ENCODE data around the gene TLR6.
"Not testable (repeated sequence)": the region's sequence is repeated elsewhere in the genome, so short reads cannot be mapped to it uniquely, and the experiment has no call there.

TLR6 gene

DNA sequence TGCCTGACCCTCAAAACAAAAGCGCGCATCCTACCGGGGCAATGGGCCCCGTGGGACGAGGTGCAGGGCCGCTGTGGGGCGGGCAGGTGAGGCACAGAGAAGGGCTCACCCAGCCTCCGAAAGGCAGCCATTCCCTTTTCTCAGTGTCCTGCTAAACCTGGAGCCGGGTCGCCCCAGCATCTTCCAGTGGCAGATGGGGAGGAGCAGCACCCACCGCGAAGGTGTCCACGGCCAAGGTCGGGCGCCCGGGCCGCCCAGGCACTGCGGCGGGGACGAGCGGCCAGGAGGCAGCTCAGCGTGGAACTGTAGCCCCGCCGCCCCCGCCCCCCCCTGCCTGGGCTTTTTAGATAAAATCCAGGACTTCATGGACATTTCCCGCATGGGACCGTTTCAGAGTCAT is 32.9 kb downstream of the TLR6 start:
- DNase-seq (ENCODE audit: low spot score): no peak
- FAIRE-seq: no peak

GRCh38 chr4:38822748-38823303 is 33.8 kb downstream of the TLR6 start:
- no peak for FAIRE-seq
- DNase-seq (ENCODE audit: low spot score): no peak

- FAIRE-seq (no peak), DNase-seq (ENCODE audit: low spot score) (no peak)
Measured at GRCh38 chr4:38821739-38822138, 34.9 kb downstream of the TLR6 start.

DNA sequence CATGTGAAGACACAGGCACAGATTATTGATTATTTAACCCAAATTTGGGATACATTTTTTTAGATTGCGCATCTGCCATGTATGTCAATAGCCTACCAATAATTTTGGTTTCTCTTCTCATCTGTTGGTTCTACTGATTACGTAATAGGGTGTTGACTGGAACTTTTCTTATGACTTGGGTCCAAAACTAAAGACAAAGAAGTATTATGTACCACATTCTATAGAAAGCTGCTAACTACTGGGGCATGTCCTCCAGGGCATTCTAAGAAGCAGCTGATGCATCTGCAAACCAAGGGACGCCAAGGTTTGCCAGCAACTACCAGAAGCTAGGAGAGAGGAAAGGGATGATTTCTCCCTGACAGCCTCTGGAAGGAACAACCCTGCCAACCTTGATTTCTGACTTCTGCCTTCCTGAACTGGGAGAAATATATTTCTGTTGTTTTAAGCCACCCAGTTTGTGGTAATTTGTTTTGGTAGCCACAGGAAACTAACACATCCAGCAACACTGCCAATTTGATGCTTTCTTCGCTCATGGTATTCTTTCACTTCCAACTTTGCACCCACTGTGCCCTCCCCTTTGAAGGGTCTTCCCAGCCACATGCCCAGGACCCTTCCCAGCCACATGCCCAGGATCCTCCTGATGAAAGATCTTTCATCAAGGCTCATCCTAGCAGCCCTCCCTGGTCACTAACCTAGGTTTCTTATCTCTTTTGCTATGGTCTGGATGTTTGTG is 36.1 kb downstream of the TLR6 start:
- no peak for FAIRE-seq
- no peak for DNase-seq (ENCODE audit: low spot score)

- FAIRE-seq (no peak), DNase-seq (ENCODE audit: low spot score) (peak; percentile 60)
Measured at GRCh38 chr4:38819569-38819968, 37.0 kb downstream of the TLR6 start.

GRCh38 chr4:38818441-38818976 is 38.1 kb downstream of the TLR6 start:
- FAIRE-seq (no peak), DNase-seq (ENCODE audit: low spot score) (peak; percentile 31)

DNA sequence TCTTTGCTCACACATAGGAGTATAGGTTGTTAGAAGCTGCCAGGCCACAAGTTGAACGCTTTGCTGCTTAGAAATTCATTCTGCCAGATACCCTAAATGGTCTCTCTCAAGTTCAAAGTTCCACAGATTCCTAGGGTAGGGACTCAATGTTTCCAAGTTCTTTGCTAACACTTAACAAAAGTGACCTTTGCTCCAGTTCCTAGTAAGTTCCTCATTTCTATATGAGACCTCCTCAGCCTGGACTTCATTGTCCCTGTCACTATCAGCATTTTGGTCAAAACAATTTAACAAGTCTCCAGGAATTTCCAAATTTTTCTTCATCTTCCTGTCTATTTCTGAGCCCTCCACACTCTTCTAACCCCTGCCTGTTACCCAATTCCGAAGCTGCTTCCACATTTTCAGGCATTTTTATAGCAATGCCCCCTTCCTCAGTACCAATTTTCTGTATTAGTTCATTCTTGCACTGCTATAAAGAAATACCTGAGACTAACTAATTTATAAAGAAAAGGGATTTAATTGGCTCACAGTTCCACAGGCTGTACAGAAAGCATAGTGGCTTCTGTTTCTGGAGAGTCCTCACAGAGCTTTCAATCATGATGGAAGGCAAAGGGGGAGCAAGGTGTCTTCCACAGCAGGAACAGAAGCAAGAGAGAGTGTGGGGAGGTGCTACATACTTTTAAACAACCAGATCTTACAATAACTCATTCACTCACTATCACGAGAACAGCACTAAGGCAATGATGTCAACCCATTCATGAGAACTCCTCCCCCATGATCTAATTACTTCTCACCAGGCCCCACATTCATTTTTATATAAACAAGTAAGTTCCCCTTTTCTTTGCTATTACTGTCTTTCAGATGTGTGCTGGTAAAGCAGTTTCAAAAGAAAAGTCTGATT is 40.5 kb downstream of the TLR6 start:
- no peak for FAIRE-seq

DNA sequence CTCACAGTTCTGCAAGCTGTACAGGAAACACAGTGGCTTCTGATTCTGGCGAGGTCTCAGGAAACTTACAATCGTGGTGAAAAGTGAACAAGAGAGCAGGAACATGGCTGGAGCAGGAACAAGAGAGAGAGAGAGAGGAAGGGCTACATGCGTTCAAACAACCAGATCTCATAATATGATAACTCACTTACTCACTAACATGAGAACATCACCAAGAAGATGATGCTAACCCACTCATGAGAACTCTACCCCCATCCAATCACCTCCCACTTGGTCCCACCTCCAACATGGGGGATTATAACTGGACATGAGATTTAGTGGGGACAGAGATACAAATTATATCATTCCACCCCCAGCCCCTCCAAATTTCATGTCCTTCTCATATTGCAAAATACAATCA is 42.2 kb downstream of the TLR6 start:
- no peak for DNase-seq (ENCODE audit: low spot score)
- no peak for FAIRE-seq

More for the DNA sequence above, 40.5 kb downstream of the TLR6 start:
- no peak for DNase-seq (ENCODE audit: low spot score)

DNA sequence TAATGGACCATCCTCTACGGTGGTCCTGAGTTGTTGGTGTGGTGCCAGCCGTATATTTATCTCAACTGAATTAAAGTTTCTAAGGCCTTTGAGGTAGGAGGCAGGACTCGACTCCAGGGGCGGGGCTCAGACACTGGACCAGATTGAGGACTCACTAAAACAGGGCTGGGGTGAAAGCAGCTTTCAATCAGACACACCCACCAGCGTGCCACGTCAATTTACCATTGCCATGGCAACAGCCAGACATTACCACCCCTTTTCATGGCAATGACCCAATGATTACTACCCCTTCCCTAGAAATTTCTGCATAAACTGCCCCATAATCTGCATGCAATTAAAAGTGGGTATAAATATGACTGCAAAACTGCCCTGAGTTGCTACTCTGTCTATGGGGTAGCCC is 45.3 kb downstream of the TLR6 start:
- no peak for FAIRE-seq
- DNase-seq (ENCODE audit: low spot score): no peak

DNA sequence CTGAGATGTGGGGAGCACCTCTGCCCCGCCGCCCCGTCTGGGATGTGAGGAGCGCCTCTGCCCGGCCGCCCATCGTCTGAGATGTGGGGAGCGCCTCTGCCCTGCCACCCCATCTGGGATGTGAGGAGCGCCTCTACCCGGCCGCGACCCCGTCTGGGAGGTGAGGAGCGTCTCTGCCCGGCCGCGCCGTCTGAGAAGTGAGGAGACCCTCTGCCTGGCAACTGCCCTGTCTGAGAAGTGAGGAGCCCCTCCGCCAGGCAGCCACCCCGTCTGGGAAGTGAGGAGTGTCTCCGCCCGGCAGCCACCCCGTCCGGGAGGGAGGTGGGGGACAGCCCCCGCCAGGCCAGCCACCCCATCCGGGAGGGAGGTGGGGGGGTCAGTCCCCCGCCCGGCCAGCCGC is 49.2 kb downstream of the TLR6 start:
- not testable (repeated sequence) for DNase-seq (ENCODE audit: low spot score); FAIRE-seq

- DNase-seq (ENCODE audit: low spot score); FAIRE-seq: not testable (repeated sequence)
Measured at GRCh38 chr4:38806251-38806650, 50.4 kb downstream of the TLR6 start.

- FAIRE-seq (no peak), DNase-seq (ENCODE audit: low spot score) (peak; percentile 10)
Measured at GRCh38 chr4:38805530-38806145, 51.0 kb downstream of the TLR6 start.

DNA sequence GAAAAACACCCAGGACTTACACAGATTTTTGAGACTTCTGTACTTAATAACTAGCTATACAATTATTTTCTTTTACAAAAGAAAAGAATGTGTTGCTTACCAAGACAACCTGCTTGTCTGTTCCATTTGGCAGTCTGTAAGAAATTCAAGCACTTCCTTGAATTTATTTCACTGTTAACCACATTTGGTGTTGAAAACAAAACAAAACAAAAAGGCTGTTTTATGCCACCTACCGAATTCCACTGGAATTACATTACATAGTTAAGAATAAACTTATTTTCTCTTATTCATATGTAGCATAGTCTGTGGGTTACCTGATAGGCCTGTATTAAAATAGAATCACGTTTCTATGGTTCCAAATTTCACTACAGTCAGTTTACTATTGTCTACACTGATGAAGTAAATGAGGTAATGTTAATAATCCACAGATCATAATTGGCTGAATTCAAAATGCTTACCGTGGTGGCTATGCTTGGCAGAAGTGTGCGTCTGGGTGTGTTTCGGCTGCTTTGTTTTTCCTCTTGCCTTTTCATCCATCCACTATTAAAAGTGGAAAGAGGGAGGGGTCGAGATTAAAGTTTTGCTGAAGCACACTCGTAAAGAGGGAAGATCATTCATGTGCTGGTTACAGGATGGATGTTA is 51.8 kb downstream of the TLR6 start, which contains the start of gene TLR1:
Gene TLR1, minus strand, starts transcription at position 138 of the 642 bp plus-strand sequence. CDS start 5,960 bp downstream, outside the sequence.
- DNase-seq (ENCODE audit: low spot score) (peak; percentile 30), FAIRE-seq (peak; percentile 82)

GRCh38 chr4:38803833-38804653 is 52.6 kb downstream of the TLR6 start:
- no peak for DNase-seq (ENCODE audit: low spot score)
- FAIRE-seq: no peak

DNA sequence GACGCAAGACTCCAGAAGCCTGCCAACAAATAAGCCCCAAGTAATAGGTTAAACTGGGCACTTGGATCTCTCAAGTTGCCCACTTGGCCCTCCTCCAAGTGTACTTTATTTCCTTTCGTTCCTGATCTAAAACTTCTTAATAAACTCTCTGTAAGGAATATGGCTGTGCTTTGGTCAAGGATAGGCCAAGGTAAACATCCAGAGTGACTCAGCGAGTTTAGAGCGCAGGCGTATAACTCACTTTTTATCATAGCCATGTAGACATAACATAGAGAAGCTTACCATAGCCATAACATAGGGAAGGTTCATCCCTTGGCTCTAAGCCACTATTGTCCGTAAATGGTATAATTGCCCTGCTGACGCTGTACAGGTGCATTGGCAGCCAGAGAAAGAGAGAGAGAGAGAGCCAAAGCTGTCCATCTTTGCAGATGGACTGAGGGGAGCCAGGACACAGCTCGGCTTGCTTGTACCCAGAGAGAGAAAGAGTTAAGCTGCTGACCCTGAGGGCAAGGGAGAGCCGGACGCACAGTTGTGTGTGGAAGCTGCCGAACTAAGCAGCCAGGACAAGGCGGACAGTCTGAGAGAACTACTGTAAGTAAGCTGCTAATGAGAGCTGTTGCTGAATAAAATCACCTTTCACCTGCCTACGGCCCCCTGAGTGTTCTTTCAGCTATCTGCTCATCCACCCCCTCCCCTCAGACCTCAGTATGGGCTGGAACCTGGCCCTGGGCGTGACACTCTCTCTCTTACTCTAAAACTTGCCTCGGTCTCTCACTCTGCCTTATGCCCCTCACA is 53.9 kb downstream of the TLR6 start:
- no peak for DNase-seq (ENCODE audit: low spot score)
- no peak for FAIRE-seq

- FAIRE-seq: no peak
- DNase-seq (ENCODE audit: low spot score): no peak
Measured at GRCh38 chr4:38800961-38801450, 55.6 kb downstream of the TLR6 start.

- DNase-seq (ENCODE audit: low spot score) (no peak), FAIRE-seq (no peak)
Measured at GRCh38 chr4:38800366-38800765, 56.3 kb downstream of the TLR6 start.

DNA sequence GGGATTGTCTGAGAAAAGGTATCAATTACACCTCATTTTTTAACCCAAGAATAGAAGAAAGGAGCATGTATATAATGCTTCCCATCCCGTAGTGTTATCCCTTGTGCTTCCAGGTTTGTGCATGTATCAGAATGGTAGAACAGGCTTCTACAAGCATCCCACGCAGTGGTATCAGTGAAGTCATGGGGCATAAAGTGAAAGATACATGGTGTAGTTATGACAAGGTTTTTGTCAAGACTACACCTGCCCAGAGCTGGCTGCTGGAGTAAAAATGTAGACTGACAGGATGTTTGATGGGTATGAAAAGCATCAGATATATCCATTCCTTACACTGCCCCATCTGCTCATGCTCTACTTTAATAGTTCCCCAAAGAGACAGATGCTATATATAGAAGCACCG is 61.5 kb downstream of the TLR6 start:
- FAIRE-seq (no peak), DNase-seq (ENCODE audit: low spot score) (no peak)

GRCh38 chr4:38794051-38794450 is 62.6 kb downstream of the TLR6 start:
- no peak for FAIRE-seq
- DNase-seq (ENCODE audit: low spot score): no peak
